GM23248 (cell line): Measurements from ENCODE around the gene GSN.

ENCODE experiments used
- EZH2 ChIP-seq: fragments of 200-600 bp; sonication (generic); IDR thresholded peaks from 2 replicates; pipeline ENCODE4 v1.6.1; 2018; ENCODE audit warnings: antibody characterized with exemption, mild to moderate bottlenecking; ENCODE audit not compliant: insufficient read depth, poor library complexity, severe bottlenecking
- EZH2phosphoT487 ChIP-seq: fragments of 200-600 bp; sonication (generic); IDR thresholded peaks from 2 replicates; pipeline ENCODE4 v1.6.1; 2018; ENCODE audit warnings: antibody characterized with exemption, moderate library complexity, mild to moderate bottlenecking, low read depth; ENCODE audit not compliant: insufficient read depth

DNA sequence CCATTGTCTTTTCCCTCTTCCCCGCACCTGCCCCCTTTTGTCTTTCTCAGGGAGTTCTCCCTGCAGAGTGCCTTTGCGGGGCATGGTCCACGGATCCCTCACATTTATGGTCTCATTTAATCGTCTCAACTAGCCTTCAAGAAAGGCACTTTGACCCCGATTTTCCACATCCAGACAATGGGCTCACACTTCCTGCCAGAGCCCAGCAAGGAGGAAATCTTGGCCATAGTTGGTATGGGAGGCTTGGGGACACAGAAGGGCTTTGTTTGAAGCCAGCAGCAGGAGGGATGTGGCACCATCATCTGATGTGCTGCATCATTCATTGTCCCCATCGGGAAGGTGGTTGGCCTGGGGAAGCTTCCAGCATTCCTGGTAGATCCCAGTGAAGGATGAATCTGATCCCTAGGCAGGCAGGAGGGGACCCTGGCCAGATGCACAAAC is 24.9 kb downstream of the GSN start:
- no peak for TF ChIP-seq EZH2phosphoT487
- TF ChIP-seq EZH2: no peak
